Muscle of leg (tissue), 11 donors: ENCODE data around the gene EMILIN3. TPM values are rescaled to one million over a fixed set of nuclear protein-coding genes. Genes with fewer than 3 reads are reported as not detected.
A peak's percentile ranks its signal among the peaks of the same experiment; 100 is the strongest.

Source experiments
- DNase-seq: peaks from one replicate; pipeline ENCODE4 v3.0.0; 2013
- H3K27ac ChIP-seq: one replicate; pipeline ENCODE4 v1.5.1; 2013; ENCODE audit warnings: mild to moderate bottlenecking, low read length, control low read depth
- H3K27me3 ChIP-seq: one replicate; pipeline ENCODE4 v1.6.1; 2013; ENCODE audit warnings: low read length; ENCODE audit not compliant: control insufficient read depth, insufficient read depth
- H3K36me3 ChIP-seq: one replicate; pipeline ENCODE4 v1.6.1; 2013; ENCODE audit warnings: low read length; ENCODE audit not compliant: control insufficient read depth, insufficient read depth
- H3K4me1 ChIP-seq: one replicate; pipeline ENCODE4 v1.6.1; 2013; ENCODE audit warnings: low read length; ENCODE audit not compliant: control insufficient read depth, insufficient read depth
- H3K4me3 ChIP-seq: one replicate; pipeline ENCODE4 v1.5.1; 2013; ENCODE audit warnings: low read length, control low read depth
- H3K9me3 ChIP-seq: replicated peaks from 2 replicates; pipeline ENCODE4 v1.6.1; 2013; ENCODE audit warnings: low read depth, low read length; ENCODE audit not compliant: control insufficient read depth
- WGBS: methylation state at CpG from one replicate; pipeline ENCODE4 v1.1.5; 2013; ENCODE audit warnings: missing lambda C conversion rate; ENCODE audit not compliant: insufficient coverage; 5-methylcytosine and 5-hydroxymethylcytosine counted together
- polyA plus RNA-seq, 8 donors: library from polyadenylated mRNA; unstranded; fragments of 120-200 nt; gene quantifications; one replicate each; pipeline versions ENCODE4 v1.2.1 to v1.2.3, GENCODE V29; 2013; ENCODE audit warnings: inconsistent platforms in 1 of 8, low replicate concordance in 1 of 8; ENCODE audit not compliant: insufficient read length in 8 of 8, insufficient read depth in 1 of 8
- total RNA-seq: library from RNA; stranded (reverse); fragments of 120-200 nt; gene quantifications from one replicate; pipeline ENCODE4 v1.2.4, GENCODE V29; 2013

EMILIN3 gene
- total and polyA plus RNA-seq, 9 donors, result 24.8 to 72.4 (median 46.1) TPM

DNA sequence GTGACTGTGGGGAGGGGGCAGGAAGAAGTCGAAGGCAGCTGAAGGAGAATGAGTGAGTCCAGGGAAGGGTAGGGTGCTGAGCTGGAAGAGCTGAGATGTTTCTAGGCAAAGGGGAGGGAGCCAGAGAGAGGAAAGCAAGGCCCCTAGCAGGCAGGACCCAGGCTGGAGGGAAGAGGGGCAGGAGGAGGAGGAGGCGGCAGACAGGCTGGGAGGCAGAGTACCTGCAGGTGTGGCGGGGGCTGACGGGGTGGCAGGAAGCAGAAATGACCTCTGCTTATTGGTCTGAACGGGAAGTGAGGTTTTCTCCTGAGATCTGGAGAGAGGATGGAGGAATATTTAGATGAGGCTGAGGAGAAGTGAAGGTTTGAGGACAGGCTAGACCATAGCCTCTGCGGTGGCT is 10.7 kb upstream of the EMILIN3 start:
- peaks cover 17% of the 10 kb centered on the region for H3K4me1 ChIP-seq
- H3K4me3 ChIP-seq, result no peak overlapping the region
- no peak for DNase-seq
- WGBS, result 54% methylated on average over 6 of the region's 6 CpGs
- no peaks in the 10 kb centered on the region for H3K27me3 ChIP-seq
- no peak overlapping the region for H3K27ac ChIP-seq
- H3K36me3 ChIP-seq, result no peaks in the 10 kb centered on the region
- no peaks in the 10 kb centered on the region for H3K9me3 ChIP-seq

- Histone ChIP-seq H3K27ac (no peak overlapping the region), H3K9me3 (peaks cover 2% of the 10 kb centered on the region), H3K36me3 (no peaks in the 10 kb centered on the region), H3K27me3 (no peaks in the 10 kb centered on the region), H3K4me1 (peaks cover 17% of the 10 kb centered on the region), H3K4me3 (no peak overlapping the region)
- no CpG with 5 or more reads among the region's 5 CpGs for WGBS
- DNase-seq, result no peak
These were observed 9.7 kb upstream of the EMILIN3 start for GRCh38 chr20:41376349-41376748.

DNA sequence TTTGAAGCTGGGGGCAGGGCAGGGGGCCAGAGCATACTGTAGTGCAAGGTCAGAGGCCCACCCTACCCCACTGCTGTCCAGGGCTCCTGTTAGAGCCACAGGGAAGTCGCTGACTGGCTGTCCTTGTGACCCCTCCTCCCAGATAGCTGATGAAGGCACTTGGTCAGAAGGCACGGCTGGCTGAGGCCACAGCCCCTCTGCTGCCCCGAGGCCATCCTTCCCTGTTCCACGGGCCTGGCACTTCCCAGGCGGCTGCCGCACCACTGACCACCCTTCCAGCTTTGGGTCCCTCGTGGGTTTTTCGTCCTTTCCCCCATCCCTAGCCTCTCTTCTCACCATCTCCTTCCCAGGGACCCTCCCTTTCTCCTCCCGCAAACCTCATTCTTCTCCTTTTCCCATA is 9.2 kb upstream of the EMILIN3 start:
- Histone ChIP-seq H3K4me3 (no peak overlapping the region), H3K9me3 (peaks cover 7% of the 10 kb centered on the region), H3K27me3 (no peaks in the 10 kb centered on the region), H3K4me1 (peaks cover 14% of the 10 kb centered on the region), H3K36me3 (no peaks in the 10 kb centered on the region), H3K27ac (no peak overlapping the region)
- DNase-seq, result no peak
- 65% methylated on average over 9 of the region's 9 CpGs for WGBS

- no peaks in the 10 kb centered on the region for H3K27me3 ChIP-seq
- H3K36me3 ChIP-seq, result no peaks in the 10 kb centered on the region
- H3K4me3 ChIP-seq, result no peak overlapping the region
- peaks cover 7% of the 10 kb centered on the region for H3K9me3 ChIP-seq
- DNase-seq, result no peak
- peaks cover 14% of the 10 kb centered on the region for H3K4me1 ChIP-seq
- WGBS, result 76% methylated on average over 5 of the region's 9 CpGs
- no peak overlapping the region for H3K27ac ChIP-seq
These were observed 7.6 kb upstream of the EMILIN3 start for GRCh38 chr20:41373931-41374920.

GRCh38 chr20:41373251-41373783 is 6.7 kb upstream of the EMILIN3 start:
- Histone ChIP-seq H3K27ac (no peak overlapping the region), H3K4me1 (peaks cover 14% of the 10 kb centered on the region), H3K4me3 (no peak overlapping the region), H3K36me3 (no peaks in the 10 kb centered on the region), H3K27me3 (no peaks in the 10 kb centered on the region), H3K9me3 (peaks cover 7% of the 10 kb centered on the region)
- 44% methylated on average over 11 of the region's 11 CpGs for WGBS
- no peak for DNase-seq

- H3K9me3 ChIP-seq, result peaks cover 7% of the 10 kb centered on the region
- DNase-seq, result no peak
- H3K27ac ChIP-seq, result no peak overlapping the region
- peaks cover 12% of the 10 kb centered on the region for H3K27me3 ChIP-seq
- peaks cover 20% of the 10 kb centered on the region for H3K4me1 ChIP-seq
- no peaks in the 10 kb centered on the region for H3K36me3 ChIP-seq
- H3K4me3 ChIP-seq, result no peak overlapping the region
- WGBS, result 86% methylated on average over 2 of the region's 4 CpGs
These were observed 4.8 kb upstream of the EMILIN3 start for GRCh38 chr20:41371371-41371770.

DNA sequence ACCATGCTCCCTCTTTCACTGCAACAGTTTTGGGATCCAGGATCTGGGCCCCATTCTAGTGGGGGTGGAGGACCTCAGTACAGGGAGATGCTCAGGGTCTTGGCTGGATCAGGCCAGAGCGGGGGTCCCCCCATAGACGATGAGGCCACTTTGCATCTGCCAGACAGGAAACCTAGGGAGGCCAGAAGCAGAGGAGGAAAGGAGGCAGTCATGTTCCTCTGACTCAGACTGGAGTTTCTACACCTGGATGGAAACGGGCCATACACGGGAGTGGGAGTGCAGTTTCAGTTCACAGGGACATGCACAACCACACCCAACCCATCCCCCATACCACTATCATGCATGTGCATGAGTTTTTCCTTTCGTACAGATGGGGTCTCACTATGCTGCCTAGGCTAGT is 3.6 kb upstream of the EMILIN3 start:
- no peak overlapping the region for H3K4me3 ChIP-seq
- WGBS, result 75% methylated on average over 2 of the region's 5 CpGs
- H3K27ac ChIP-seq, result no peak overlapping the region
- H3K36me3 ChIP-seq, result no peaks in the 10 kb centered on the region
- H3K9me3 ChIP-seq, result peaks cover 7% of the 10 kb centered on the region
- H3K27me3 ChIP-seq, result peaks cover 21% of the 10 kb centered on the region
- H3K4me1 ChIP-seq, result peaks cover 29% of the 10 kb centered on the region
- DNase-seq, result no peak

DNA sequence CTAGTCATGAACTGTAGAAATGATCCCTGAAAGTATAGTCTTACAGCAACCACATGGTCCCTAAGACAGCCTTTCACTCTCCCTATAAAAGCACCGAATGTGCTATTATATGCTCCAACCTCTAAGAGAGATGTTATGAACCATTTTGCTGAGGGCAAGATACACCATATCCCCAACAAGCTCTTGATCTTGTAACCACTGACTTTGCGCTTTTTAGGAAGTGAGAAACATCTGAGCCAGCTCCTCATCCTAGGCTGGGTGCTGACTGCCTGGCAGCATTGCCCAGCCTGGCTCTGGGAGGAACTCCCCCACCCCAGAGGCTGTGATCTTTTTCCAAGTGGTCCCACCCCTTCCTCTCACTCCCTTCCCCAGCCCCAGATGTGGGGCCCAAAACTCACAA is 3.1 kb upstream of the EMILIN3 start:
- Histone ChIP-seq H3K4me1 (peaks cover 34% of the 10 kb centered on the region), H3K9me3 (peaks cover 7% of the 10 kb centered on the region), H3K36me3 (no peaks in the 10 kb centered on the region), H3K27ac (no peak overlapping the region), H3K27me3 (peaks cover 26% of the 10 kb centered on the region), H3K4me3 (no peak overlapping the region)
- no peak for DNase-seq
- WGBS, result no CpG with 5 or more reads among the region's 2 CpGs

GRCh38 chr20:41367956-41368355 is 1.3 kb upstream of the EMILIN3 start:
- WGBS, result 90% methylated on average over 2 of the region's 3 CpGs
- Histone ChIP-seq H3K36me3 (peaks cover 13% of the 10 kb centered on the region), H3K27me3 (peaks cover 28% of the 10 kb centered on the region), H3K4me1 (peaks cover 24% of the 10 kb centered on the region), H3K27ac (no peak overlapping the region), H3K4me3 (no peak overlapping the region), H3K9me3 (peaks cover 7% of the 10 kb centered on the region)
- DNase-seq, result no peak

DNA sequence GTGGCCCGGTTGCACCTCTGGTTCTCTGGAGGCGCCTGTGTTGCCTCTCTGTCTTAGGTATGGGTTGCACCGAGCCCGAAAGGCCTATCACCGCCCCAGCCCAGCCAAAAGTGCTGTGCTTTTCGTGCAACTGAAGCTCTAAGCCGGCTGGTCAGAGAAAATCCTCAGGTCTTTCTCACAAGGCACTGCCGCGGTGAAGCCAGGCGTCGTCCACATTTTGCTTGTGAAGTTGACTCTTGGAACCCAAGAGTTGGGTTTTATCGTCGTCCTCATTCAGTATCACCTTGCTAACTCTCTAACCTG is 726 bp upstream of the EMILIN3 start:
- peak overlapping the region; percentile 41 for H3K4me3 ChIP-seq
- H3K27ac ChIP-seq, result peak overlapping the region; percentile 13
- DNase-seq, result no peak
- peaks cover 7% of the 10 kb centered on the region for H3K9me3 ChIP-seq
- 67% methylated on average over 13 of the region's 13 CpGs for WGBS
- H3K4me1 ChIP-seq, result peaks cover 30% of the 10 kb centered on the region
- H3K27me3 ChIP-seq, result peaks cover 28% of the 10 kb centered on the region
- H3K36me3 ChIP-seq, result peaks cover 17% of the 10 kb centered on the region
